K562 (cell line): Measurements from ENCODE around the gene ETNK2. TPM values are rescaled to one million over a fixed set of nuclear protein-coding genes. Genes with fewer than 3 reads are reported as not detected.
A peak's percentile ranks its signal among the peaks of the same experiment; 100 is the strongest.

ENCODE experiments used
- ETS2 ChIP-seq: IDR thresholded peaks from 2 replicates; pipeline ENCODE4 v1.6.1; 2016; ENCODE audit warnings: borderline replicate concordance, missing genetic modification characterization, mild to moderate bottlenecking, moderate library complexity, missing compliant biosample characterization; ENCODE audit not compliant: poor library complexity, severe bottlenecking
- ETV5 ChIP-seq: sonication (generic); formaldehyde crosslinking; IDR thresholded peaks from 2 replicates; pipeline ENCODE4 v1.4.0; 2020; ENCODE audit warnings: low read depth, mild to moderate bottlenecking, missing genetic modification reagents
- HDAC8 ChIP-seq: fragments of 450-650 bp; IDR thresholded peaks from 2 replicates; pipeline ENCODE4 v1.6.1; 2016; ENCODE audit warnings: mild to moderate bottlenecking, missing genetic modification characterization, moderate library complexity, missing compliant biosample characterization
- NFIC ChIP-seq: fragments of 450-650 bp; IDR thresholded peaks from 2 replicates; pipeline ENCODE4 v1.6.1; 2017; ENCODE audit warnings: mild to moderate bottlenecking, inconsistent platforms
- PKNOX1 ChIP-seq: fragments of 450-650 bp; IDR thresholded peaks from 2 replicates; pipeline ENCODE4 v1.6.1; 2016
- POLR2H ChIP-seq: IDR thresholded peaks from 2 replicates; pipeline ENCODE4 v1.6.1; 2016; ENCODE audit warnings: missing genetic modification characterization, low read depth, mild to moderate bottlenecking, control low read depth, missing compliant biosample characterization, moderate library complexity
- RBM34 ChIP-seq: fragments of 200-400 bp; formaldehyde crosslinking; IDR thresholded peaks from 2 replicates; pipeline ENCODE4 v1.6.1; 2018; ENCODE audit warnings: low read length, borderline replicate concordance; ENCODE audit not compliant: insufficient read depth
- SMARCE1 ChIP-seq: fragments of 450-650 bp; IDR thresholded peaks from 2 replicates; pipeline ENCODE4 v1.7.1; 2016; ENCODE audit warnings: mild to moderate bottlenecking
- SUPT5H ChIP-seq: fragments of 450-650 bp; IDR thresholded peaks from 2 replicates; pipeline ENCODE4 v1.6.1; 2016
- ZNF174 ChIP-seq: fragments of 250-450 bp; sonication (Bioruptor Pico); IDR thresholded peaks from 2 replicates; pipeline ENCODE4 v1.4.0; 2020; ENCODE audit warnings: mild to moderate bottlenecking
- ZNF76 ChIP-seq: fragments of 250-450 bp; sonication (Bioruptor Pico); IDR thresholded peaks from 2 replicates; pipeline ENCODE4 v1.4.0; 2020; ENCODE audit warnings: mild to moderate bottlenecking, moderate library complexity, borderline replicate concordance
- ZNF766 ChIP-seq: fragments of 200-800 bp; sonication (Bioruptor generic); conservative IDR thresholded peaks from 2 replicates; pipeline ENCODE4 v1.6.1; 2016; ENCODE audit warnings: missing genetic modification characterization, missing compliant biosample characterization
- polyA plus RNA-seq, 8 experiments: library from polyadenylated mRNA; depleted of rRNA in 4 of 8; stranded (reverse) in 5 of 8; unstranded in 3 of 8; fragments of >200 nt; fragmentation: Nextera tagmentation in 2 of 8; fragmentation: Illumina TruSeq in 1 of 8; extraction: Ambion mirVana in 2 of 8; extraction: Trizol in 1 of 8; gene quantifications; 2 replicates each; pipeline versions ENCODE4 v1.2.1 to v1.2.3, GENCODE V29; 2011 to 2014; ENCODE audit warnings: inconsistent platforms in 1 of 8, missing spikeins in 1 of 8
- total RNA-seq, 7 experiments: library from RNA; depleted of rRNA in 6 of 7; stranded (reverse); fragments of >200 nt in 6 of 7; fragmentation: Illumina TruSeq in 2 of 7; extraction: Trizol in 2 of 7; gene quantifications; 2 replicates each; pipeline versions ENCODE4 v1.2.1 to v1.2.3, GENCODE V29; 2011 to 2021; ENCODE audit warnings: low replicate concordance in 1 of 7
- TF ChIP-seq, protein P1 (sequence below), 2 experiments: fragments of 450-650 bp; formaldehyde crosslinking in 1 of 2; IDR thresholded peaks; 2 replicates each; pipeline versions ENCODE4 v1.4.0 to v1.6.1; 2014 to 2020; ENCODE audit warnings: mild to moderate bottlenecking in 2 of 2, borderline replicate concordance in 1 of 2, low read depth in 1 of 2
- TF ChIP-seq, protein P2 (sequence below), 3 experiments: IDR thresholded peaks in 2 of 3; conservative IDR thresholded peaks in 1 of 3; 2 replicates each; pipeline ENCODE4 v1.5.1; 2011 to 2012; ENCODE audit warnings: low read length in 3 of 3, mild to moderate bottlenecking in 3 of 3, control low read depth in 2 of 3, improper control_type of control experiment in 1 of 3, inconsistent platforms in 1 of 3, low read depth in 1 of 3, mixed read lengths in 1 of 3, moderate library complexity in 1 of 3; ENCODE audit not compliant: insufficient read depth in 2 of 3

The ETNK2 gene
- total and polyA plus RNA-seq, 9 of the 15 experiments (the other 6 are each of a cell fraction or from before 2014, with no cell fraction given): 0.03 to 0.38 (median 0.13) TPM; not detected in 4

- TF ChIP-seq, protein P1, sequence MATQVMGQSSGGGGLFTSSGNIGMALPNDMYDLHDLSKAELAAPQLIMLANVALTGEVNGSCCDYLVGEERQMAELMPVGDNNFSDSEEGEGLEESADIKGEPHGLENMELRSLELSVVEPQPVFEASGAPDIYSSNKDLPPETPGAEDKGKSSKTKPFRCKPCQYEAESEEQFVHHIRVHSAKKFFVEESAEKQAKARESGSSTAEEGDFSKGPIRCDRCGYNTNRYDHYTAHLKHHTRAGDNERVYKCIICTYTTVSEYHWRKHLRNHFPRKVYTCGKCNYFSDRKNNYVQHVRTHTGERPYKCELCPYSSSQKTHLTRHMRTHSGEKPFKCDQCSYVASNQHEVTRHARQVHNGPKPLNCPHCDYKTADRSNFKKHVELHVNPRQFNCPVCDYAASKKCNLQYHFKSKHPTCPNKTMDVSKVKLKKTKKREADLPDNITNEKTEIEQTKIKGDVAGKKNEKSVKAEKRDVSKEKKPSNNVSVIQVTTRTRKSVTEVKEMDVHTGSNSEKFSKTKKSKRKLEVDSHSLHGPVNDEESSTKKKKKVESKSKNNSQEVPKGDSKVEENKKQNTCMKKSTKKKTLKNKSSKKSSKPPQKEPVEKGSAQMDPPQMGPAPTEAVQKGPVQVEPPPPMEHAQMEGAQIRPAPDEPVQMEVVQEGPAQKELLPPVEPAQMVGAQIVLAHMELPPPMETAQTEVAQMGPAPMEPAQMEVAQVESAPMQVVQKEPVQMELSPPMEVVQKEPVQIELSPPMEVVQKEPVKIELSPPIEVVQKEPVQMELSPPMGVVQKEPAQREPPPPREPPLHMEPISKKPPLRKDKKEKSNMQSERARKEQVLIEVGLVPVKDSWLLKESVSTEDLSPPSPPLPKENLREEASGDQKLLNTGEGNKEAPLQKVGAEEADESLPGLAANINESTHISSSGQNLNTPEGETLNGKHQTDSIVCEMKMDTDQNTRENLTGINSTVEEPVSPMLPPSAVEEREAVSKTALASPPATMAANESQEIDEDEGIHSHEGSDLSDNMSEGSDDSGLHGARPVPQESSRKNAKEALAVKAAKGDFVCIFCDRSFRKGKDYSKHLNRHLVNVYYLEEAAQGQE (IDR thresholded peaks at IDR 0.05; ENCODE audit: borderline replicate concordance): peak; percentile 78
- TF ChIP-seq, protein P1 (CRISPR knock-in tag; IDR thresholded peaks at IDR 0.05; ENCODE audit: low read depth): no peak
- TF ChIP-seq ETV5 (CRISPR knock-in tag) (no peak), SMARCE1 (no peak), SUPT5H (no peak), POLR2H (tag) (no peak), ZNF174 (CRISPR knock-in tag) (no peak), ZNF766 (CRISPR knock-in tag) (no peak), ZNF76 (no peak), PKNOX1 (0 out of 2 replicates have a peak, but pooled peaks have one; percentile 34), HDAC8 (tag) (no peak), NFIC (peak; percentile 90), RBM34 (no peak), ETS2 (tag) (no peak)
- TF ChIP-seq, protein P2, sequence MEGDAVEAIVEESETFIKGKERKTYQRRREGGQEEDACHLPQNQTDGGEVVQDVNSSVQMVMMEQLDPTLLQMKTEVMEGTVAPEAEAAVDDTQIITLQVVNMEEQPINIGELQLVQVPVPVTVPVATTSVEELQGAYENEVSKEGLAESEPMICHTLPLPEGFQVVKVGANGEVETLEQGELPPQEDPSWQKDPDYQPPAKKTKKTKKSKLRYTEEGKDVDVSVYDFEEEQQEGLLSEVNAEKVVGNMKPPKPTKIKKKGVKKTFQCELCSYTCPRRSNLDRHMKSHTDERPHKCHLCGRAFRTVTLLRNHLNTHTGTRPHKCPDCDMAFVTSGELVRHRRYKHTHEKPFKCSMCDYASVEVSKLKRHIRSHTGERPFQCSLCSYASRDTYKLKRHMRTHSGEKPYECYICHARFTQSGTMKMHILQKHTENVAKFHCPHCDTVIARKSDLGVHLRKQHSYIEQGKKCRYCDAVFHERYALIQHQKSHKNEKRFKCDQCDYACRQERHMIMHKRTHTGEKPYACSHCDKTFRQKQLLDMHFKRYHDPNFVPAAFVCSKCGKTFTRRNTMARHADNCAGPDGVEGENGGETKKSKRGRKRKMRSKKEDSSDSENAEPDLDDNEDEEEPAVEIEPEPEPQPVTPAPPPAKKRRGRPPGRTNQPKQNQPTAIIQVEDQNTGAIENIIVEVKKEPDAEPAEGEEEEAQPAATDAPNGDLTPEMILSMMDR (IDR thresholded peaks at IDR 0.05 in 2 of 3, conservative IDR thresholded peaks at IDR 0.05 in 1 of 3; ENCODE audit: insufficient read depth in 2 of 3, low read depth in 1 of 3, low read length in 3 of 3): peak; percentile 83 to 89 (median 86)
Observed at GRCh38 chr1:204127597-204128242, 24.1 kb downstream of the ETNK2 start (continued).
